ENCODE data around the gene TRPC4AP. TPM values are rescaled to one million over a fixed set of nuclear protein-coding genes. Genes with fewer than 3 reads are reported as not detected.
"Not testable (repeated sequence)": the region's sequence is repeated elsewhere in the genome, so short reads cannot be mapped to it uniquely, and the experiment has no call there.

The TRPC4AP gene
- total RNA-seq, 1 experiment from 2014 or later, result 64.8 TPM

GRCh38 chr20:35059110-35059509, 33.5 kb downstream of the TRPC4AP start:
- DNase-seq (ENCODE audit: low read depth), result no peak

- DNase-seq (ENCODE audit: low read depth), result no peak
Observed at GRCh38 chr20:35055445-35056276, 36.9 kb downstream of the TRPC4AP start.

- DNase-seq (ENCODE audit: low read depth), result no peak
Observed at GRCh38 chr20:35054814-35055213, 37.8 kb downstream of the TRPC4AP start.

GRCh38 chr20:35052616-35053015, 40.0 kb downstream of the TRPC4AP start:
- DNase-seq (ENCODE audit: low read depth), result not testable (repeated sequence)

- no peak for DNase-seq (ENCODE audit: low read depth)
Observed at GRCh38 chr20:35049776-35050352, 42.7 kb downstream of the TRPC4AP start.

- no peak for DNase-seq (ENCODE audit: low read depth)
Observed at GRCh38 chr20:35048739-35049138, 43.9 kb downstream of the TRPC4AP start.

GRCh38 chr20:35042268-35042667, 50.3 kb downstream of the TRPC4AP start:
- no peak for DNase-seq (ENCODE audit: low read depth)

- DNase-seq (ENCODE audit: low read depth), result no peak
Observed at GRCh38 chr20:35040646-35041045, 52.0 kb downstream of the TRPC4AP start.

GRCh38 chr20:35039846-35040489, 52.6 kb downstream of the TRPC4AP start:
- DNase-seq (ENCODE audit: low read depth), result no peak

GRCh38 chr20:35039146-35039545, 53.5 kb downstream of the TRPC4AP start:
- DNase-seq (ENCODE audit: low read depth), result no peak

GRCh38 chr20:35034145-35034544, 58.5 kb downstream of the TRPC4AP start:
- no peak for DNase-seq (ENCODE audit: low read depth)

- DNase-seq (ENCODE audit: low read depth), result no peak
Observed at GRCh38 chr20:35030136-35030535, 62.5 kb downstream of the TRPC4AP start.

- DNase-seq (ENCODE audit: low read depth), result no peak
Observed at GRCh38 chr20:35027301-35027700, 65.3 kb downstream of the TRPC4AP start.

GRCh38 chr20:35025116-35025515, 67.5 kb downstream of the TRPC4AP start:
- no peak for DNase-seq (ENCODE audit: low read depth)

- no peak for DNase-seq (ENCODE audit: low read depth)
Observed at GRCh38 chr20:35023624-35024023, 69.0 kb downstream of the TRPC4AP start.

- DNase-seq (ENCODE audit: low read depth), result peak; percentile 11
Observed at GRCh38 chr20:35021831-35022230, 70.8 kb downstream of the TRPC4AP start.

- DNase-seq (ENCODE audit: low read depth), result peak; percentile 87
Observed at GRCh38 chr20:35021063-35021462, 71.5 kb downstream of the TRPC4AP start.

- peak; percentile 24 for DNase-seq (ENCODE audit: low read depth)
Observed at GRCh38 chr20:35020108-35020928, 72.3 kb downstream of the TRPC4AP start.

- no peak for DNase-seq (ENCODE audit: low read depth)
Observed at GRCh38 chr20:35018590-35019371, 73.8 kb downstream of the TRPC4AP start.

GRCh38 chr20:35017099-35017835, 75.3 kb downstream of the TRPC4AP start:
- DNase-seq (ENCODE audit: low read depth), result no peak

Data from LHCN-M2 (cell line).